MM.1S (cell line): ENCODE results near the gene RBMS3.

Experiments
- CTCF ChIP-seq: fragments of 300-600 bp; sonication (generic); IDR thresholded peaks from 2 replicates; pipeline ENCODE4 v1.5.1; 2016; ENCODE audit warnings: antibody characterized with exemption, low read length, mixed read lengths
- EZH2 ChIP-seq: fragments of 300-600 bp; sonication (generic); optimal IDR thresholded peaks from 2 replicates; pipeline ENCODE3; 2017; ENCODE audit warnings: low read depth, mild to moderate bottlenecking, antibody characterized with exemption, low read length, mixed read lengths
- EZH2phosphoT487 ChIP-seq: fragments of 300-600 bp; sonication (generic); IDR thresholded peaks from 2 replicates; pipeline ENCODE4 v1.6.1; 2018; ENCODE audit warnings: antibody characterized with exemption, low read length

- TF ChIP-seq CTCF (no peak), EZH2 (no peak), EZH2phosphoT487 (no peak)
These were observed 44.6 kb upstream of the RBMS3 start for GRCh38 chr3:29236146-29236840.
